ENCODE results near the gene TGM1. TPM values are rescaled to one million over a fixed set of nuclear protein-coding genes. Genes with fewer than 3 reads are reported as not detected.
A peak's percentile ranks its signal among the peaks of the same experiment; 100 is the strongest.
"Not testable (repeated sequence)": the region's sequence is repeated elsewhere in the genome, so short reads cannot be mapped to it uniquely, and the experiment has no call there.

The TGM1 gene
- total RNA-seq, 1 donor from 2014 or later, result 7.0 TPM

DNA sequence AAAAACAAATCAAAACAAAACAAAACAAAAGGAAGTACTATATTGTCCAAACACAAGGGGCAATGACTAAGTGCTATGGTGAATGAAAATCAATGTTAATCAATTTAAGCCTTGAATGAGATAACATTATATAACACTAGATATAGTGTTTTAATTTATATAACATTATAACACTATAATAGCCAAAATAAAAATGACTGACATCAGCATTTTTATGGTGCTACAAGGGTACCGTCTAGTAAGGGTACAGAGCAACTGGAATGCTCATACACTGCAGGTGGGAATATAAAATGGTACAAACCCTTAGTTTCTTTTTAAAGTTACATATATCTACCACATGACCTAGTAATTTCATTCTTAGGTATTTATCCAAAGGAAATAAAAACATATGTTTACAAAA, 36.5 kb downstream of the TGM1 start:
- TF ChIP-seq, protein P1, sequence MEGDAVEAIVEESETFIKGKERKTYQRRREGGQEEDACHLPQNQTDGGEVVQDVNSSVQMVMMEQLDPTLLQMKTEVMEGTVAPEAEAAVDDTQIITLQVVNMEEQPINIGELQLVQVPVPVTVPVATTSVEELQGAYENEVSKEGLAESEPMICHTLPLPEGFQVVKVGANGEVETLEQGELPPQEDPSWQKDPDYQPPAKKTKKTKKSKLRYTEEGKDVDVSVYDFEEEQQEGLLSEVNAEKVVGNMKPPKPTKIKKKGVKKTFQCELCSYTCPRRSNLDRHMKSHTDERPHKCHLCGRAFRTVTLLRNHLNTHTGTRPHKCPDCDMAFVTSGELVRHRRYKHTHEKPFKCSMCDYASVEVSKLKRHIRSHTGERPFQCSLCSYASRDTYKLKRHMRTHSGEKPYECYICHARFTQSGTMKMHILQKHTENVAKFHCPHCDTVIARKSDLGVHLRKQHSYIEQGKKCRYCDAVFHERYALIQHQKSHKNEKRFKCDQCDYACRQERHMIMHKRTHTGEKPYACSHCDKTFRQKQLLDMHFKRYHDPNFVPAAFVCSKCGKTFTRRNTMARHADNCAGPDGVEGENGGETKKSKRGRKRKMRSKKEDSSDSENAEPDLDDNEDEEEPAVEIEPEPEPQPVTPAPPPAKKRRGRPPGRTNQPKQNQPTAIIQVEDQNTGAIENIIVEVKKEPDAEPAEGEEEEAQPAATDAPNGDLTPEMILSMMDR (IDR thresholded peaks at IDR 0.05; ENCODE audit: unreplicated experiment), result no peak
- Mint-ChIP-seq H3K4me3 (ENCODE audit: low read depth) (no peak overlapping the region), H3K27me3 (no peaks in the 10 kb centered on the region), H3K4me1 (ENCODE audit: low read depth) (peaks cover 6% of the 10 kb centered on the region), H3K27ac (no peak overlapping the region), H3K36me3 (ENCODE audit: insufficient read depth) (no peaks in the 10 kb centered on the region), H3K9me3 (ENCODE audit: low read depth) (no peaks in the 10 kb centered on the region)
- no peak for DNase-seq (ENCODE audit: low spot score, unreplicated experiment)

DNA sequence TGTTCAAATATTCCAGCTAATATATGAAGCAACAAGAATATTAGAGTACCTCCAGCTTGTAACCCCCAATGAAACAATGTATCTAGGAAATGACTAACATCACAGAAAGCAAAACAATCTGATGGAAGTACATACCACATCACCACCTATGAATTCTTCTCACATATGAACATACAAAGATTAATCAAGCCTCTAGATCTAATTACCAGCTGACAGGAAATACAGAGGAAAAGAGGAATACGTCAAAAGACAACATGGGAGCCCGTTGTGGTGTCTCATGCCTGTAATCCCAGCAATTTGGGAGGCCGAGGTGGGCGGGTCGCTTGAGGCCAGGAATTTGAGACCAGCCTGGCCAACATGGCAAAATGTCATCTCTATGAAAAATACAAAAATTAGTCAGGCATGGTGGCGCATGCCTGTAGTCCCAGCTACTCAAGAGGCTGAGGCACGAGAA, 38.3 kb downstream of the TGM1 start:
- H3K9me3 Mint-ChIP-seq (ENCODE audit: low read depth), result no peaks in the 10 kb centered on the region
- H3K27me3 Mint-ChIP-seq, result no peaks in the 10 kb centered on the region
- H3K4me1 Mint-ChIP-seq (ENCODE audit: low read depth), result no peaks in the 10 kb centered on the region
- DNase-seq (ENCODE audit: low spot score, unreplicated experiment), result no peak
- H3K36me3 Mint-ChIP-seq (ENCODE audit: insufficient read depth), result no peaks in the 10 kb centered on the region
- TF ChIP-seq, protein P1 (IDR thresholded peaks at IDR 0.05; ENCODE audit: unreplicated experiment), result no peak
- peak overlapping the region; percentile 10 for H3K27ac Mint-ChIP-seq
- H3K4me3 Mint-ChIP-seq (ENCODE audit: low read depth), result no peak overlapping the region

DNA sequence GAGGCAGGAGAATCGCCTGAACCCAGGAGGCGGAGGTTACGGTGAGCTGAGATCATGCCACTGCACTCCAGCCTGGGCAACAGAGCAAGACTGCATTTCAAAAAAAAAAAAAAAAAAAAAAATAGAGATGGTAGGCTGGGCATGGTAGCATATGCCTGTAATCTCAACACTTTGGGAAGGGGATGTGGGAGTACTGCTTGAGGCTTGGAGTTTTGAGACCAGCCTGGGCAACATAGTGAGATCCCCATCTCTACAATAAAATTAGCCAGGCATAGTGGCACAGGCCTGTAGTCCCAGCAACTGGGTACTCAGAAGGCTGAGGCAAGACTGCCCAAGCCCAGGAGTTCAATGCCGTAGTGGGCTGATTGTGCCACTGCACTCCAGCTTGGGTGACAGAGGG, 40.0 kb downstream of the TGM1 start:
- H3K27ac Mint-ChIP-seq; H3K36me3 Mint-ChIP-seq (ENCODE audit: insufficient read depth); H3K4me1 Mint-ChIP-seq (ENCODE audit: low read depth); H3K4me3 Mint-ChIP-seq (ENCODE audit: low read depth); H3K9me3 Mint-ChIP-seq (ENCODE audit: low read depth); DNase-seq (ENCODE audit: low spot score, unreplicated experiment); H3K27me3 Mint-ChIP-seq: not testable (repeated sequence)

GRCh38 chr14:24219521-24219920, 43.5 kb downstream of the TGM1 start:
- no peak for DNase-seq (ENCODE audit: low spot score, unreplicated experiment)
- Mint-ChIP-seq H3K27ac (no peak overlapping the region), H3K27me3 (no peaks in the 10 kb centered on the region), H3K4me3 (ENCODE audit: low read depth) (no peak overlapping the region), H3K4me1 (ENCODE audit: low read depth) (peaks cover 9% of the 10 kb centered on the region), H3K9me3 (ENCODE audit: low read depth) (no peaks in the 10 kb centered on the region), H3K36me3 (ENCODE audit: insufficient read depth) (no peaks in the 10 kb centered on the region)
- TF ChIP-seq, protein P1 (IDR thresholded peaks at IDR 0.05; ENCODE audit: unreplicated experiment), result no peak

DNA sequence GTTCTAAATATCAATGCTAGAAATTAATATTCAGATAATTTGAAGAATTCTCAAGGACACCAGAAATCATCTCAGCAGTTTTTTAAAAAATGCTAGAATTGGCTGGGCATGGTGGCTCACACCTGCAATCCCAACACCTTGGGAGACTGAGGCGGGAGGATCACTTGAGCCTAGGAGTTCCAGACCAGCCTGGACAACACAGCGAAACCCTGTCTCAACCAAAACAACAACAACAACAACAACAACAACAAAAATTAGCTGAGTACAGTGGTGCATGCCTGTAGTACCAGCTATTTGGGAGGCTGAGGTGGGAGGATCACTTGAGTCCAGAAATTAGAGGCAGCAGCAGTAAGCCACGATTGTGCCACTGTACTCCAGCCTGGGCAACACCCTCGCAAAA, 43.9 kb downstream of the TGM1 start:
- no peak overlapping the region for H3K4me3 Mint-ChIP-seq (ENCODE audit: low read depth)
- no peaks in the 10 kb centered on the region for H3K27me3 Mint-ChIP-seq
- no peak for DNase-seq (ENCODE audit: low spot score, unreplicated experiment)
- H3K27ac Mint-ChIP-seq, result no peak overlapping the region
- H3K36me3 Mint-ChIP-seq (ENCODE audit: insufficient read depth), result no peaks in the 10 kb centered on the region
- TF ChIP-seq, protein P1 (IDR thresholded peaks at IDR 0.05; ENCODE audit: unreplicated experiment), result no peak
- no peaks in the 10 kb centered on the region for H3K9me3 Mint-ChIP-seq (ENCODE audit: low read depth)
- H3K4me1 Mint-ChIP-seq (ENCODE audit: low read depth), result peaks cover 13% of the 10 kb centered on the region

GRCh38 chr14:24216876-24217275, 46.1 kb downstream of the TGM1 start:
- not testable (repeated sequence) for H3K27me3 Mint-ChIP-seq; H3K36me3 Mint-ChIP-seq (ENCODE audit: insufficient read depth); H3K9me3 Mint-ChIP-seq (ENCODE audit: low read depth); H3K4me3 Mint-ChIP-seq (ENCODE audit: low read depth); DNase-seq (ENCODE audit: low spot score, unreplicated experiment)
- Mint-ChIP-seq H3K4me1 (ENCODE audit: low read depth) (peaks cover 22% of the 10 kb centered on the region), H3K27ac (peak overlapping the region; percentile 67)

Data from progenitor cell of endocrine pancreas (in vitro differentiated cells).